IPS DF 4.7 (cell line): ENCODE results near the gene ASL.
"Not testable (repeated sequence)": the region's sequence is repeated elsewhere in the genome, so short reads cannot be mapped to it uniquely, and the experiment has no call there.

Experiments
- DNase-seq: peaks from one replicate; pipeline ENCODE4 v3.0.0-alpha.2; 2013; ENCODE audit warnings: low spot score; ENCODE audit errors: extremely low read depth

ASL gene

DNA sequence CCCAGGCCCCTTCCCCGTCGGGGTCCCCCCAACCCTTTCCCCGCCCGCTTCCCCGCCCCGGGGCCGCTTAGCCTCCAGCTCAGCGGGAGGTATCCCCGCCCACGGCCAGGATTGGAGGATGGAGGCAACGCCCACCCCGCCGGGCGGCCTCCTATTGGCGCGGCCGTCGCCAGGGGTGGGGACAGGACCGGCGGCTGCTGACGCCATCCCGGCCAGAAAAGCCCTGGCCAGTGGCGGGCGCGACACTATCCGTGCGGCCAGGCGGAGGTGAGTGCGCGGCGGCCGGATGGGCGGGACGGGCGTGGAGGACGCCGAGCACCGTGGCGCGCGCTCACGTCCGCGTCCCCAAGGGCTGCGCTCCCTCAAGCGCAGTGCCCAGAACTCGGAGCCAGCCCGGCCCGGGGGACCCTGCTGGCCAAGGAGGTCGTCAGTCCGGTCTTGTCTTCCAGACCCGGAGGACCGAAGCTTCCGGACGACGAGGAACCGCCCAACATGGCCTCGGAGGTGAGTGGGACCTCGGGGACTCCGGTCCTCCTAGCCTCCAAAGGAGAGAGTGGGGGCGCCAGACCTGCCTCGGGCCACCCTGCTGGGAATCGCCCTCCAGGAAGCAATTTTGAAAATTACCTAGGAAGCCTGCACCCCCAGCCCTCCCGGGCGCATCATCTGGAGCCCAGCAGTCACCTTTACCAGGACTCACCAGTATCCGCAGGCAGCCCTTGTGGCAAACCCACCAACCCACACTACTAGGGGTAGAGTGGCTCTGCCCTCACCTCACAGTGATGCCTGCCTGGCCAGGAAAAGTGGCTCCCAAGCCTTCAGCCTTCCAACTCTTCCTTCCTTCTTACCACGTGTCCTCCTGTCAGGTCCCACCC lies at the start of gene ASL:
Gene ASL, plus strand, starts transcription at position 230 of the 872 bp plus-strand sequence. Its CDS starts 263 bp downstream, at position 493.
- peak; percentile 49 for DNase-seq

DNA sequence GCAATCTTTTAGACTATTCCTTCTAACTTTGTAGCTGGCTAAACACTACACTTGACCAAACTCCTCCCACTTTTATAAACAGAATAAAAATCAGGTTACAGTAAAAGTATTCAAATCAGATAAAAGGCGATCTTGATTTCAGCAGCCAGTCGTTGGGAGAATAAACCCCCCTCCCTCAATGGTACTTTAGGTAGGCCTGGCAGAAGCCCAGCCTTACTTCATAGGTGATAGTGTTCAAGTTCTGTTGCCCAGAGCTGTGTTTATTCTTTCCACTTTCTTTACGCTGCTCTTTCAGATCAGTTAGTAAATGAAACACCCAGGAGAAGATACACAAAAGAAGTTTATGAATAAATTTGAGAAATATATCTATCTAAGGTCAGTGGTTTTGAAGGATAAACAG lies 47.3 kb upstream of the ASL start:
- not testable (repeated sequence) for DNase-seq

GRCh38 chr7:66033471-66034385 lies 41.9 kb upstream of the ASL start:
- no peak for DNase-seq

GRCh38 chr7:66034436-66035010 lies 41.1 kb upstream of the ASL start:
- not testable (repeated sequence) for DNase-seq

DNA sequence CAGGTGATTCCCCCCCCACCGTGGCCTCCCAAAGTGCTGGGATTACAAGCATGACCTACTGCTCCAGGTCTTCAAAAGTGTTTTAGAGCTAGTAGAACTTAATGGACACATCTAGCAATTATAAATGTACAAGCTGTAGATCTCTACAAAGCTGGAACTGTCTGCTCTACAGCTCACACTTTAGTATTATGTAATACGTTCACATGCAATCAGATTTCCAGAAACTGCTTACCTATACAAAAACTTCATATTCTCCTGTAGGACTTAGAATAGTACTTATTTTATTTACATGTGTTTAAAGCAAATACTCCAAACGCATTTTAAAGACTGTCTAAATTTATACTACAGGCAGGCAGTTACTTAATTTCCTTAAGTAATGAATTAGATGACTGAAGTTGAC lies 39.2 kb upstream of the ASL start:
- DNase-seq: no peak

- DNase-seq: no peak
Observed at GRCh38 chr7:66036788-66037187, 38.8 kb upstream of the ASL start.

DNA sequence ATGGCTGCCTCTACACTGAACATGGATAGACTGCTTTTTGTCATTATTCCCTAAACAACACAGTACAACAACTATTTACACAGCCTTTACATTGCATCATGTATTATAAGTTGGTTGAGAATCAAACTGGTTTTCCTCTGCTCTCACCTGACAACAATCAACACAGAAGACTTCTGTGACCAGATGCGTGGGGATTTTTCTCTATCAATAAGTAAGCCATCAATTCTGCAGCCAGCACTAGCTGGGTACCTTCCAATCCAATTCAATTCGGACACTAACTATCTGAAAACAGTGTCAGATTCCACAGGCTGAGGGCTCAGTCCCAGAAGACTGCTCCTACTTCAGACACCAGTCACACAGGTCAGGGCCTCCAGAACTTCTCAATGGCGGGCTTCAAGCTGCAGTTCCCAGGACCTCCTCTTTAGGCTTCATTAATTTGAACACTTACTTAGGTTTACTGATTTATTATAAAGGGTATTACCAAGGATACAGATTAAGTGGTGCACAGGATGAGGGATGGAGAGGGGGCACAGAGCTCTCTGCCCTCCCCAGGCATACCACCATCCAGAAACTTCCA lies 36.4 kb upstream of the ASL start:
- no peak for DNase-seq

DNA sequence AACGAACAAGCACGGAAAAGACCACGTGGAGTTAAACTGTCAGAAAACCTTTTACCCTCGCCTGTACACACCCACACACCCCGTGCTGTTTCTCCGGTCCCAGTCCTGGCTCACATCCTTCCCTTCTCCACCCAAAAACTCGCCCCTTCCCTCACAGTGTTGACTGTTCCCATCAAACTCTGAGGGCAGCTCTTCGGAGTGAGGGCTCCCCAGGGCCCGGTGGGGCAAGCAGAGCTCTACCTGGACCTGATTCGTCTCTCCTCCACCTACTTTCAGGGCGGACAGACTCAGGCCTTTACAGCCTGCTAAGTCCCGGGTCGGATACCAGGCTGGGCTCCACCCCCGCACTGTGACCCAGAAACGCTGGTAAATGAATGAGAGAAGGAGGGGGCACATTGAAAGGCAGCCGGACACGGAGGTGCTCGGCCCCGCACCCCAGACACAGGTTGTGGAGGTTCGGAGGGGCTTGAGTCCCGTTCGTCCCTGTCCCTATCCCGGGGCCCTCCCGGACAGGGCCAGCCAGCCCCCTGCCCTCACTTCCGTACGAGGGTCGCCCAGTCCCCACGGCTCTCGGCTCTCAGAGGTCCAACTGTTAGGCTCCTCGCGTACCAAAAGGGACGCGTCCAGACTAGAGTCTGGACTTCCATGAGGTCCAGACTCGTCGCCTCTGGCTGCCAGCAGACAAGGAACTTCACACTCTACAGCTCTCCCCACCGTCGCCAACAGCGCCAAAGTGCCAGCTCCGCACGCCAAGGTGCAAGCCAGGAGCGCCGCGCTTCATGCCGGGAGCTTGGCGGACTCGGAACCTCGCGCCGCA lies 31.7 kb upstream of the ASL start:
- no peak for DNase-seq

DNA sequence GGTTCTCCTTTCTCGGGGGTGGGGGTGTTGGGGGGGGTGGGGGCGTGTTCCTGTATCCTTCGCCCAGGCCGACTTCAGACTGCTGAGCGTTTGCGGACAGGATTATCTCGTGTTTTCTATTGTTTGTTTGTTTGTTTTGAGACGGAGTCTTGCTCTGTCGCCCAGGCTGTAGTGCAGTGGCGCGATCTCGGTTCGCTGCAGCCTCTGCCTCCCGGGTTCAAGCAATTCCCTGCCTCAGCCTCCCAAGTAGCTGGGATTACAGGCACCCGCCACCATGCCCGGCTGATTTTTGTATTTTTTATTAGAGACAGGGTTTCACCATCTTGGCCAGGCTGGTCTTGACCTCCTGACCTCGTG lies 31.1 kb upstream of the ASL start:
- not testable (repeated sequence) for DNase-seq

DNA sequence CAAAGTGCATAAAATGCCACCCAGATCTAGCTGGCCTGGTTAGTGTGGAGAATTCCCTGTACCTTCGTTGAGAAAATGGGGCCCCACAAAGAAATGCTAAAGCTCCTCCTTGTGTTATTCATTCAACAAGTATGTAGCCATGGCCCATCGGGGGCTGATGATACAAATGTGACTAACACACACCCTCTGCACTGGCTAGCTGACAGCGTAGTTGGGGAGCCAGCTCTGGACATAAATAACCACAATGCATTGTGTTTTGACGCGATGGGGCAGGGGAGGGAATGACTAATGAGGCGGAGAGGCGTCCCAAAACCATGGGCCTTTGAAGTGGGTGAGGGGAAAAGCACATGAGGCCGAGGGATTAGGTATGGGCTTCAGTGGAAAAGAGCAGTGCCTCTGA lies 28.2 kb upstream of the ASL start:
- DNase-seq: no peak

- DNase-seq: not testable (repeated sequence)
Observed at GRCh38 chr7:66049886-66050285, 25.7 kb upstream of the ASL start.

GRCh38 chr7:66050337-66050957 lies 25.2 kb upstream of the ASL start:
- DNase-seq: no peak

DNA sequence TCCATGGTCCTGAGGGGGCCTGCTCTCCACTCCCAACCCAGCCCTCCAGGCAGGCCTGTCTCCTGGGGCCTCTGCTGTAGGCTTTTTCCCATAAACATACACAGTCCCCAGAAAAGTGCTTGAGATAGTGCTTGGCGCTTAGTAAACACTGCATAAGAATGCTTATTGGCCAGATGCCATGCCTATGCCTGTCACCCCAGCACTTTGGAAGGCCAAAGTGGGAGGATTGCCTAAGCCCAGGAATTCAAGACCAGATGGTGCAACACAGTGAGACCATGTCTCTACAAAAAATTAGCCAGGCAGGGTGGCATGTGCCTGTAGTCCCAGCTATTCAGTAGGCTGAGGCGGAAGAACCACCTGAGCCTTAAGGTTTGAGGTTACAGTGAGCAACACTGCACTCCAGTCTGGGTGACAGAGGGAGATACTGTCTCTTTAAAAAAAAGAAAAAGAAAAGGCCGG lies 24.6 kb upstream of the ASL start:
- no peak for DNase-seq

- no peak for DNase-seq
Observed at GRCh38 chr7:66052447-66052846, 23.2 kb upstream of the ASL start.

DNA sequence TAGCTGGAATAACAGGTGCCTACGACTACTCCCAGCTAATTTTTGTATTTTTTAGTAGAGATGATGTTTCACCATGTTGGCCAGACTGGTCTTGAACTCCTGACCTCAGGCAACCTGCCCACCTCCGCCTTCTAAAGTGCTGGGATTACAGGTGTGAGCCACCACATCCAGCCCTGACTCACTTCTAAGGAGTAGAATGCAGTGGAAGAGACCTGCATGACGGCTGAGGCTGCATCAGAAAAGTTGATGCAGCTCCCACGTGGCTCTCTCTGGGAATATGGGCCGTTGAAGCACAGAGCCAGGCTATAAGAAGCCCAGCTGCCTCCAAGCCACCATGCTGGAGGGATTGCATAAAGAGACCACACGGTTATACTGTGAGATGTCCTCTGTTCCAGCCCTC lies 21.6 kb upstream of the ASL start:
- DNase-seq: no peak

DNA sequence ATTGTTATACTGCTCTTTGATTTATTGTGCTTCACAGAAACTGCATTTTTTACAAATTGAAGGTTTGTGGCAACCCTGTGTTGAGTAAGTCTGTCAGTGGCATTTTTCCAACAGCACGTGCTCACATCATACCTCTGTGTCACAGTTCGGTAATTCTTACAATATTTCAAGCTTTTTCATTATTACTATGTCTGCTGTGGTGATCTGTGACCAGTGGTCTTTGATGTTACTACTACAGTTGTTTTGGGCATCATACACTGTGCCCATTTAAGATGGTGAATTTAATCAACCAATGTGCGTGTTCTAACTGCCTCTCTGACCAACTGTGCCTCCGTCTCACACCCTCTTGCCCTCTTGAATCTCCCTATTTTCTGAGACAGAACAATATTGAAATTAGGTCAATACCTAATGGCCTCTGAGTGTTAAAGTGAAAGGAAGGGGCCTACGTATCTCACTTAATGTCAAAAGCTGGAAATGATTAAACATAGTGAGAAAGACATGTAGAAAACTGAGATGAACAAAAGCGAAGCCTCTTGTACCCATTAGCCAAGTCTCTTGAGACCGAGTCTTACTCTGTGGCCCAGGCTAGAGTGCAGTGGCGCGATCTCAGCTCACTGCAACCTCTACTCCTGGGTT lies 20.2 kb upstream of the ASL start:
- DNase-seq: no peak

- DNase-seq: no peak
Observed at GRCh38 chr7:66060796-66061195, 14.8 kb upstream of the ASL start.

GRCh38 chr7:66069732-66070131 lies 5.9 kb upstream of the ASL start:
- DNase-seq: no peak

DNA sequence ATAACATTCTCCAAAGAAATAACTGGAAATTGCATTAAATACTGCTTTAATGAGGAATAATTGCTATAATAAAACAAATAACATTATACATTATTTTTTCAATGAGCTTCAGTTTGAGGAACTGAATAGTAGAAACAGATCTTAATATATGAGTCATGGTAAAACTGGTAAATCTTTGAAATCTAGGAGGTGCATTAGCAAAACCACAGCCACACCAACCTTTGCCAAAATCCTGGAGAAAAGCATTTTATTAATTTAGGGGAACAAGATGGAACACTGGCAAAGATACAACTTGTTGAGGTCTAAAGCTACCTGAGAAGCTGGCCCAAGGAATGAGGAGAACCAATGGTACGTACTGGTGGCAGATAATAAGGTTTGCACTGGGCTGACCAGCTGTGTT lies 5.4 kb upstream of the ASL start:
- DNase-seq: no peak

GRCh38 chr7:66072208-66072607 lies 3.4 kb upstream of the ASL start:
- not testable (repeated sequence) for DNase-seq
